GM12878 (cell line): ENCODE measurements around the gene FAM110A. TPM values are rescaled to one million over a fixed set of nuclear protein-coding genes. Genes with fewer than 3 reads are reported as not detected.

Source experiments
- ATAC-seq: fragments of 200-7000 bp; cut with Tn5 transposase; 3 replicates; pipeline ENCODE4 v1.9.1; 2020; ENCODE audit warnings: mild to moderate bottlenecking, moderate library complexity
- BruUV-seq: library from RNA; stranded (reverse); fragments of 400-500 nt; replicated peaks from 2 replicates; lab custom pipeline; 2021; lab: Mats Ljungman, UMichigan
- CTCF ChIA-PET: fragments of 300-600 bp; sonication (Branson Sonifier 250); formaldehyde crosslinking; extraction: SDS; loops from one replicate; lab custom pipeline; 2021; ENCODE audit warnings: inconsistent platforms; lab: Yijun Ruan, JAX
- POLR2A ChIA-PET: fragments of 350-600 bp; formaldehyde crosslinking; extraction: SDS; loops from one replicate; lab custom pipeline; 2021; ENCODE audit warnings: inconsistent platforms; lab: Charles Lee
- RAD21 ChIA-PET: fragments of 300-600 bp; sonication (Branson Sonifier 250); formaldehyde crosslinking; loops from one replicate; lab custom pipeline; 2023; ENCODE audit warnings: antibody characterized with exemption; ENCODE audit not compliant: unreplicated experiment; lab: Charles Lee
- SMC1A ChIA-PET: fragments of 300-600 bp; sonication (Branson Sonifier 250); formaldehyde crosslinking; loops from one replicate; lab custom pipeline; 2023; ENCODE audit not compliant: unreplicated experiment, uncharacterized antibody; lab: Charles Lee
- DNase-seq: peaks from one replicate; pipeline ENCODE4 v3.0.0-alpha.2; 2011; ENCODE audit warnings: low read depth, low spot score
- FAIRE-seq: peaks from 3 replicates; lab custom pipeline; 2011; peaks lifted over from hg19 to GRCh38; lab: Jason Lieb, UNC
- H2AFZ ChIP-seq: 2 replicates; pipeline ENCODE4 v1.6.0; 2011; ENCODE audit warnings: low read depth, low read length, control low read depth; ENCODE audit not compliant: control insufficient read depth
- H3K27ac ChIP-seq: 2 replicates; pipeline ENCODE4 v1.5.1; 2011; ENCODE audit warnings: control low read depth; ENCODE audit not compliant: control insufficient read depth, insufficient read depth
- H3K27me3 ChIP-seq, 2 experiments: replicated peaks in 1 of 2; 2 replicates each; pipeline versions ENCODE4 v1.6.0 to v1.6.1; 2011; ENCODE audit warnings: low read length in 1 of 2; ENCODE audit not compliant: control insufficient read depth in 2 of 2, insufficient read depth in 2 of 2
- H3K36me3 ChIP-seq, 2 experiments: 2 replicates each; pipeline ENCODE4 v1.5.1; 2011; ENCODE audit warnings: low read length in 1 of 2; ENCODE audit not compliant: control insufficient read depth in 2 of 2, insufficient read depth in 2 of 2
- H3K4me1 ChIP-seq: 2 replicates; pipeline ENCODE4 v1.6.1; 2011; ENCODE audit warnings: mild to moderate bottlenecking, low read length, moderate library complexity, mixed read lengths; ENCODE audit not compliant: control insufficient read depth, insufficient read depth
- H3K4me2 ChIP-seq: 2 replicates; pipeline ENCODE4 v1.6.0; 2011; ENCODE audit warnings: control low read depth; ENCODE audit not compliant: control insufficient read depth, insufficient read depth
- H3K4me3 ChIP-seq: fragments of 200-600 bp; sonication (generic); 2 replicates; pipeline ENCODE4 v1.5.1; 2016
- H3K79me2 ChIP-seq: 2 replicates; pipeline ENCODE4 v1.6.0; 2011; ENCODE audit warnings: low read length; ENCODE audit not compliant: control insufficient read depth, insufficient read depth
- H3K9ac ChIP-seq: 2 replicates; pipeline ENCODE4 v1.8.0; 2011; ENCODE audit warnings: low read length, control low read depth, mixed read lengths; ENCODE audit not compliant: control insufficient read depth, insufficient read depth
- H3K9me3 ChIP-seq: replicated peaks from 3 replicates; pipeline ENCODE4 v1.5.1; 2011; ENCODE audit warnings: mild to moderate bottlenecking, low read length; ENCODE audit not compliant: control insufficient read depth, insufficient read depth
- H4K20me1 ChIP-seq: 2 replicates; pipeline ENCODE4 v1.6.0; 2011; ENCODE audit not compliant: control insufficient read depth, insufficient read depth
- E2F4 ChIP-seq: IDR thresholded peaks from 2 replicates; pipeline ENCODE4 v1.6.1; 2012; ENCODE audit warnings: low read depth, low read length, improper control_type of control experiment
- ESRRA ChIP-seq: IDR thresholded peaks from 2 replicates; pipeline ENCODE4 v1.6.1; 2012; ENCODE audit warnings: mild to moderate bottlenecking, low read length, improper control_type of control experiment
- IKZF2 ChIP-seq, 2 experiments: fragments of 450-650 bp; IDR thresholded peaks; 2 replicates each; pipeline ENCODE4 v1.6.1; 2017; ENCODE audit warnings: mild to moderate bottlenecking in 2 of 2, moderate library complexity in 2 of 2
- MEF2A ChIP-seq: IDR thresholded peaks from 2 replicates; pipeline ENCODE4 v1.6.1; 2011; ENCODE audit warnings: low read depth, mild to moderate bottlenecking, low read length, moderate library complexity; ENCODE audit not compliant: insufficient read depth
- NBN ChIP-seq: fragments of 450-650 bp; IDR thresholded peaks from 2 replicates; pipeline ENCODE4 v1.6.1; 2016
- NFYB ChIP-seq: IDR thresholded peaks from 2 replicates; pipeline ENCODE4 v1.6.1; 2011; ENCODE audit warnings: low read depth, mild to moderate bottlenecking, low read length, improper control_type of control experiment, moderate library complexity; ENCODE audit not compliant: insufficient read depth
- SP1 ChIP-seq: IDR thresholded peaks from one replicate; pipeline ENCODE4 v1.6.1; 2011; ENCODE audit warnings: low read depth, low read length
- STAT1 ChIP-seq: fragments of 450-650 bp; conservative IDR thresholded peaks from 2 replicates; pipeline ENCODE4 v1.6.1; 2014; ENCODE audit warnings: antibody characterized with exemption, mild to moderate bottlenecking
- ZBED1 ChIP-seq: IDR thresholded peaks from 2 replicates; pipeline ENCODE4 v1.6.1; 2016; ENCODE audit warnings: borderline replicate concordance
- in situ Hi-C: fragments of 300-500 bp; cut with MboI; formaldehyde crosslinking; loops from 9 replicates; pipeline ENCODE4 v1.14.3; 2018; ENCODE audit warnings: mixed read lengths
- intact Hi-C: fragments of 100-400 bp; cut with micrococcal nuclease; formaldehyde crosslinking; loops from one replicate; pipeline ENCODE4 v1.14.2; 2022; ENCODE audit not compliant: unreplicated experiment
- polyA plus RNA-seq, 11 experiments: library from polyadenylated mRNA; depleted of rRNA in 4 of 11; unstranded in 6 of 11; stranded (reverse) in 5 of 11; fragments of >200 nt; fragmentation: Nextera tagmentation in 4 of 11; fragmentation: Illumina TruSeq in 1 of 11; extraction: Ambion mirVana in 4 of 11; extraction: Trizol in 1 of 11; gene quantifications; 1 replicate in 1 of 11; 2 replicates in 10 of 11; pipeline versions ENCODE4 v1.2.1 to v1.2.3, GENCODE V29; 2011 to 2016; ENCODE audit warnings: inconsistent platforms in 2 of 11, missing spikeins in 2 of 11, low read depth in 1 of 11
- total RNA-seq, 4 experiments: library from RNA; depleted of rRNA in 3 of 4; stranded (reverse); fragments of >200 nt in 3 of 4; fragmentation: Illumina TruSeq in 1 of 4; extraction: Trizol in 1 of 4; gene quantifications; 2 replicates each; pipeline versions ENCODE4 v1.2.1 to v1.2.3, GENCODE V29; 2013 to 2021
- TF ChIP-seq, protein P1 (sequence below): fragments of 450-650 bp; IDR thresholded peaks from 2 replicates; pipeline ENCODE4 v1.6.1; 2017; ENCODE audit warnings: mild to moderate bottlenecking, moderate library complexity

FAM110A gene
- total and polyA plus RNA-seq, 10 of the 15 experiments (the other 5 are each of a cell fraction or from before 2014, with no cell fraction given), result 1.1 to 14.8 (median 7.4) TPM

- Histone ChIP-seq H3K27ac (no peak overlapping the region), H2AFZ (no peak overlapping the region), H4K20me1 (no peaks in the 10 kb centered on the region), H3K4me1 (0 out of 2 replicates have a peak, but pooled peaks cover 4% of the 10 kb centered on the region), H3K79me2 (no peaks in the 10 kb centered on the region), H3K9me3 (no peaks in the 10 kb centered on the region), H3K4me3 (no peak overlapping the region), H3K4me2 (no peak overlapping the region), H3K9ac (no peak overlapping the region), H3K36me3 (no peaks in the 10 kb centered on the region), H3K27me3 (peaks cover 0 to 1% of the 10 kb centered on the region in 2 experiments; a peak in 1 of 4 replicates)
- CTCF ChIA-PET, result interaction anchor here (0.8 kb wide), 2 partner anchors 40 to 85 kb away, joined by 3 read pairs; no protein-coding TSS in a partner anchor
- RAD21 ChIA-PET, result interaction anchor here (1.0 kb wide), 1 partner anchor 53 kb away, joined by 3 read pairs; no protein-coding TSS in a partner anchor
- no peak for TF ChIP-seq NBN
- TF ChIP-seq E2F4, result no peak
- TF ChIP-seq SP1, result no peak
- TF ChIP-seq, protein P1, sequence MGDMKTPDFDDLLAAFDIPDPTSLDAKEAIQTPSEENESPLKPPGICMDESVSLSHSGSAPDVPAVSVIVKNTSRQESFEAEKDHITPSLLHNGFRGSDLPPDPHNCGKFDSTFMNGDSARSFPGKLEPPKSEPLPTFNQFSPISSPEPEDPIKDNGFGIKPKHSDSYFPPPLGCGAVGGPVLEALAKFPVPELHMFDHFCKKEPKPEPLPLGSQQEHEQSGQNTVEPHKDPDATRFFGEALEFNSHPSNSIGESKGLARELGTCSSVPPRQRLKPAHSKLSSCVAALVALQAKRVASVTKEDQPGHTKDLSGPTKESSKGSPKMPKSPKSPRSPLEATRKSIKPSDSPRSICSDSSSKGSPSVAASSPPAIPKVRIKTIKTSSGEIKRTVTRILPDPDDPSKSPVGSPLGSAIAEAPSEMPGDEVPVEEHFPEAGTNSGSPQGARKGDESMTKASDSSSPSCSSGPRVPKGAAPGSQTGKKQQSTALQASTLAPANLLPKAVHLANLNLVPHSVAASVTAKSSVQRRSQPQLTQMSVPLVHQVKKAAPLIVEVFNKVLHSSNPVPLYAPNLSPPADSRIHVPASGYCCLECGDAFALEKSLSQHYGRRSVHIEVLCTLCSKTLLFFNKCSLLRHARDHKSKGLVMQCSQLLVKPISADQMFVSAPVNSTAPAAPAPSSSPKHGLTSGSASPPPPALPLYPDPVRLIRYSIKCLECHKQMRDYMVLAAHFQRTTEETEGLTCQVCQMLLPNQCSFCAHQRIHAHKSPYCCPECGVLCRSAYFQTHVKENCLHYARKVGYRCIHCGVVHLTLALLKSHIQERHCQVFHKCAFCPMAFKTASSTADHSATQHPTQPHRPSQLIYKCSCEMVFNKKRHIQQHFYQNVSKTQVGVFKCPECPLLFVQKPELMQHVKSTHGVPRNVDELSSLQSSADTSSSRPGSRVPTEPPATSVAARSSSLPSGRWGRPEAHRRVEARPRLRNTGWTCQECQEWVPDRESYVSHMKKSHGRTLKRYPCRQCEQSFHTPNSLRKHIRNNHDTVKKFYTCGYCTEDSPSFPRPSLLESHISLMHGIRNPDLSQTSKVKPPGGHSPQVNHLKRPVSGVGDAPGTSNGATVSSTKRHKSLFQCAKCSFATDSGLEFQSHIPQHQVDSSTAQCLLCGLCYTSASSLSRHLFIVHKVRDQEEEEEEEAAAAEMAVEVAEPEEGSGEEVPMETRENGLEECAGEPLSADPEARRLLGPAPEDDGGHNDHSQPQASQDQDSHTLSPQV, result no peak
- TF ChIP-seq STAT1, result no peak
- no peak for TF ChIP-seq ESRRA
- TF ChIP-seq ZBED1, result no peak
- TF ChIP-seq NFYB, result no peak
- TF ChIP-seq MEF2A, result no peak
- no peak for TF ChIP-seq IKZF2 (IDR thresholded peaks at IDR 0.05)
- no peak for ATAC-seq
- in situ Hi-C loops, result no loop called here
- POLR2A ChIA-PET, result no interaction called here
- no peak for DNase-seq
- intact Hi-C loops, result no loop called here
- SMC1A ChIA-PET, result no interaction called here
- BruUV-seq, result no TSS peak
- no peak for FAIRE-seq
Observed at GRCh38 chr20:871436-871835, 37.9 kb downstream of the FAM110A start.
